PFSK-1 (cell line): Measurements from ENCODE around the gene PKN1.

Source experiments
- POLR2AphosphoS5 ChIP-seq: IDR thresholded peaks from 2 replicates; pipeline ENCODE4 v1.6.1; 2012; ENCODE audit warnings: low read depth, mild to moderate bottlenecking, control low read depth, low read length, moderate library complexity
- SIN3A ChIP-seq: IDR thresholded peaks from 2 replicates; pipeline ENCODE4 v1.6.1; 2012; ENCODE audit warnings: mild to moderate bottlenecking, low read length, moderate library complexity, borderline replicate concordance; ENCODE audit not compliant: insufficient read depth
- TAF1 ChIP-seq: IDR thresholded peaks from 2 replicates; pipeline ENCODE4 v1.6.1; 2012; ENCODE audit warnings: low read length, control low read depth, borderline replicate concordance; ENCODE audit not compliant: insufficient read depth
- TF ChIP-seq, protein P1 (sequence below), 2 experiments: IDR thresholded peaks; 2 replicates each; pipeline versions ENCODE4 v1.6.1 to v1.8.0; 2011 to 2012; ENCODE audit warnings: low read depth in 2 of 2, low read length in 2 of 2, control low read depth in 1 of 2, inconsistent platforms in 1 of 2, mild to moderate bottlenecking in 1 of 2, moderate library complexity in 1 of 2; ENCODE audit not compliant: insufficient read depth in 1 of 2

DNA sequence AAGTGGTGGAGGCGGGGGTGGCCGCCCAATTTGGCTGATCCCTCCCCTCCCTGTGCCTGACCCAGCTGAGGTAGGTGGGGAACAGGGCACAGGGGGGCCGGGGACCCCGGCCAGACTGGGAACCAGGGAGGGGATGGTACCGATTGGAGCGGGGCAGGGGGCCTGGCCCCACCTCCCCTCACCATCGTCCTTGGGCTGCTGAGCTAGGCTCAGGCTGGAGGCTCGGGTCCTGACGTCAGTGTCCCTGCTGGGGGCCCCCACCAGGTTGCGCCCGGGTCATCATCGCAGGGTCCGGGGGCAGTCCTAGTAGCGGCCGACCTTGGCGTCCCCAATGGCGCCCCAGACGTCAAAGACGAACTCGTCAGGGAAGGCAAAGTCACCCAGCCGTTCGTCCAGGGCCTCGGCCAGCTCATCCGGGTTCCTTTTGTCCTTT, 45.0 kb downstream of the PKN1 start:
- TF ChIP-seq, protein P1, sequence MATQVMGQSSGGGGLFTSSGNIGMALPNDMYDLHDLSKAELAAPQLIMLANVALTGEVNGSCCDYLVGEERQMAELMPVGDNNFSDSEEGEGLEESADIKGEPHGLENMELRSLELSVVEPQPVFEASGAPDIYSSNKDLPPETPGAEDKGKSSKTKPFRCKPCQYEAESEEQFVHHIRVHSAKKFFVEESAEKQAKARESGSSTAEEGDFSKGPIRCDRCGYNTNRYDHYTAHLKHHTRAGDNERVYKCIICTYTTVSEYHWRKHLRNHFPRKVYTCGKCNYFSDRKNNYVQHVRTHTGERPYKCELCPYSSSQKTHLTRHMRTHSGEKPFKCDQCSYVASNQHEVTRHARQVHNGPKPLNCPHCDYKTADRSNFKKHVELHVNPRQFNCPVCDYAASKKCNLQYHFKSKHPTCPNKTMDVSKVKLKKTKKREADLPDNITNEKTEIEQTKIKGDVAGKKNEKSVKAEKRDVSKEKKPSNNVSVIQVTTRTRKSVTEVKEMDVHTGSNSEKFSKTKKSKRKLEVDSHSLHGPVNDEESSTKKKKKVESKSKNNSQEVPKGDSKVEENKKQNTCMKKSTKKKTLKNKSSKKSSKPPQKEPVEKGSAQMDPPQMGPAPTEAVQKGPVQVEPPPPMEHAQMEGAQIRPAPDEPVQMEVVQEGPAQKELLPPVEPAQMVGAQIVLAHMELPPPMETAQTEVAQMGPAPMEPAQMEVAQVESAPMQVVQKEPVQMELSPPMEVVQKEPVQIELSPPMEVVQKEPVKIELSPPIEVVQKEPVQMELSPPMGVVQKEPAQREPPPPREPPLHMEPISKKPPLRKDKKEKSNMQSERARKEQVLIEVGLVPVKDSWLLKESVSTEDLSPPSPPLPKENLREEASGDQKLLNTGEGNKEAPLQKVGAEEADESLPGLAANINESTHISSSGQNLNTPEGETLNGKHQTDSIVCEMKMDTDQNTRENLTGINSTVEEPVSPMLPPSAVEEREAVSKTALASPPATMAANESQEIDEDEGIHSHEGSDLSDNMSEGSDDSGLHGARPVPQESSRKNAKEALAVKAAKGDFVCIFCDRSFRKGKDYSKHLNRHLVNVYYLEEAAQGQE (IDR thresholded peaks at IDR 0.05; ENCODE audit: insufficient read depth in 1 of 2, low read depth in 2 of 2, low read length in 2 of 2) = no peak
- TF ChIP-seq SIN3A = no peak
- TF ChIP-seq POLR2AphosphoS5 = no peak
- no peak for TF ChIP-seq TAF1
